HG03103 (cell line): ENCODE measurements around the gene BICRA.
"Not testable (repeated sequence)": the region's sequence is repeated elsewhere in the genome, so short reads cannot be mapped to it uniquely, and the experiment has no call there.

ENCODE experiments used
- ATAC-seq: cut with Tn5 transposase; IDR thresholded peaks from one replicate; pipeline ENCODE4 v1.9.1; 2021; ENCODE audit warnings: low read depth; ENCODE audit not compliant: unreplicated experiment

Gene BICRA

GRCh38 chr19:47658431-47659348 is 49.8 kb downstream of the BICRA start:
- no peak for ATAC-seq

GRCh38 chr19:47660435-47660832 is 51.5 kb downstream of the BICRA start:
- ATAC-seq = no peak

- ATAC-seq = no peak
Observed at GRCh38 chr19:47661161-47661560, 52.2 kb downstream of the BICRA start.

GRCh38 chr19:47661611-47662010 is 52.7 kb downstream of the BICRA start:
- ATAC-seq = no peak

GRCh38 chr19:47663435-47663910 is 54.5 kb downstream of the BICRA start:
- ATAC-seq = no peak

- no peak for ATAC-seq
Observed at GRCh38 chr19:47663911-47664771, 55.2 kb downstream of the BICRA start.

- not testable (repeated sequence) for ATAC-seq
Observed at GRCh38 chr19:47668556-47668955, 59.6 kb downstream of the BICRA start.

GRCh38 chr19:47670736-47671135 is 61.8 kb downstream of the BICRA start:
- no peak for ATAC-seq

GRCh38 chr19:47671499-47671898 is 62.6 kb downstream of the BICRA start:
- ATAC-seq = no peak

- no peak for ATAC-seq
Observed at GRCh38 chr19:47673426-47673825, 64.5 kb downstream of the BICRA start.

- no peak for ATAC-seq
Observed at GRCh38 chr19:47674548-47674947, 65.6 kb downstream of the BICRA start.

- no peak for ATAC-seq
Observed at GRCh38 chr19:47675271-47675670, 66.3 kb downstream of the BICRA start.

- no peak for ATAC-seq
Observed at GRCh38 chr19:47675859-47676258, 66.9 kb downstream of the BICRA start.

- ATAC-seq = no peak
Observed at GRCh38 chr19:47676811-47677210, 67.9 kb downstream of the BICRA start.

- ATAC-seq = no peak
Observed at GRCh38 chr19:47679251-47679900, 70.4 kb downstream of the BICRA start.

GRCh38 chr19:47679922-47680857 is 71.3 kb downstream of the BICRA start:
- ATAC-seq = no peak

- ATAC-seq = no peak
Observed at GRCh38 chr19:47680858-47681332, 72.0 kb downstream of the BICRA start.

- no peak for ATAC-seq
Observed at GRCh38 chr19:47681388-47681787, 72.5 kb downstream of the BICRA start.

GRCh38 chr19:47681936-47682335 is 73.0 kb downstream of the BICRA start:
- no peak for ATAC-seq

GRCh38 chr19:47682939-47683338 is 74.0 kb downstream of the BICRA start:
- no peak for ATAC-seq
